ENCODE results near the gene MSRB1. TPM values are rescaled to one million over a fixed set of nuclear protein-coding genes. Genes with fewer than 3 reads are reported as not detected.
"Not testable (repeated sequence)": the region's sequence is repeated elsewhere in the genome, so short reads cannot be mapped to it uniquely, and the experiment has no call there.

MSRB1 gene
- total RNA-seq, 1 donor from 2014 or later = 32.7 TPM

DNA sequence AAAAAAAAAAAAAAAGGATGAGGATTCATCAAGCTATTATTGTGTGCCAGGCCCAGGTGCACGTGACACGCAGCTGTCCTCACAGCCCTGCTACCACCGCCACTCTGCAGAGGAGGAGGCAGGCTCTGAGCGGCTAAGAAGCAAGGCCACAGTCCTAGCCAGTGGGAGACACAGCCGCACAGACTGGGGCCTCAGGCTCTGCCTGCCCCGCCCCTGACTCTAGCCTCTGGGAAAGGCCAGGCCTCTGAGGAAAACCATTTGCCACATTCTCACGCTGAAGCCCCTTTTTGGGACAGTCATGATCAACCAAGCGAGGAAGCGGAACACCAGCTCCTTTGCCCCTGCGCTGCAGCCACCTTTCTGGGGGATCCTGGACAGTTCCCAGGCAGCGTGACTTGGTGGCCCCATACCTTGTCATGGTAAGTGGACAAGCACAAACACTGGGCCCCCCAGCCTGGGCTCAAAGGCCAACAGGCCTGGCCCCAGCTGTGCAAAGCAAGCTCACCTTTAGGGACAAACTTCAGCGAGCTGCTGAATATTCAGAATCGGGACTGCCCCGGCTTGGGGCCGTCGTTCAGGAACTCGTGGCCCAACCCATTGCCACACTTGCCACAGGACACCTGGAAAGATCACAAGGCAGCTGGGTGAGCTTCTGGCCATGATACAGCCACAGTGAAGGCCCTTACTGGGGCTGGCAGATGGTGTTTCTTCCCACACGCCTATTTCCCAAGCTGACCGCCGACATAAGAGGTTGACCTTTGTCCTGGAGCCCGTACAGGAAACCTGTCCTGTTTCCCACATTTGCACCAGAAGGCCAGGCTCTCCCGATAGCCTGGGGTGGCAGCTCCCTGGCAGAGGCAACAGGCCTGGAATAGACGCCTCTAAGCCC is 2.5 kb downstream of the MSRB1 start:
- Histone ChIP-seq H3K27ac (replicated peaks) (no peak overlapping the region), H3K4me1 (peaks cover 27% of the 10 kb centered on the region), H3K36me3 (peaks cover 37% of the 10 kb centered on the region), H3K27me3 (ENCODE audit: low read depth) (no peaks in the 10 kb centered on the region), H3K9me3 (replicated peaks) (no peaks in the 10 kb centered on the region), H3K4me3 (no peak overlapping the region)
- intact Hi-C loops (cut with micrococcal nuclease) = no loop called here
- no peak for TF ChIP-seq CTCF (IDR thresholded peaks at IDR 0.05; ENCODE audit: borderline replicate concordance)
- no peak for DNase-seq

DNA sequence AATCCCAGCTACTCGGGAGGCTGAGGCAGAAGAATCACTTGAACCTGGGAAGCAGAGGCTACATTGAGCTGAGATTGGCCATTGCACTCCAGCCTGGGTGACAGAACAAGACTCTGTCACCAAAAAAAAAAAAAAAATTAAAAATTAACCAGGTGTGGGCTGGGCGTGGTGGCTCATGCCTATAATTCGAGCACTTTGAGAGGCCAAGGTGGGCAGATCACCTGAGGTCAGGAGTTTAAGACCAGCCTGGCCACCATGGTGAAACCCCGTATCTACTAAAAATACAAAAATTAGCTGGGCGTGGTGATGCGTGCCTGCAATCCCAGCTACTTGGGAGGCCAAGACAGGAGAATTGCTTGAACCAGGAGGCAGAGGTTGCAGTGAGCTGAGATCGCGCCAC is 3.2 kb downstream of the MSRB1 start:
- intact Hi-C loops (cut with micrococcal nuclease); H3K4me3 ChIP-seq: not testable (repeated sequence)

GRCh38 chr16:1938910-1939309 is 4.1 kb downstream of the MSRB1 start:
- no peak for DNase-seq
- intact Hi-C loops (cut with micrococcal nuclease) = no loop called here
- Histone ChIP-seq H3K27me3 (ENCODE audit: low read depth) (no peaks in the 10 kb centered on the region), H3K4me3 (no peak overlapping the region), H3K36me3 (peaks cover 37% of the 10 kb centered on the region), H3K9me3 (replicated peaks) (no peaks in the 10 kb centered on the region), H3K27ac (replicated peaks) (no peak overlapping the region), H3K4me1 (peaks cover 24% of the 10 kb centered on the region)
- no peak for TF ChIP-seq CTCF (IDR thresholded peaks at IDR 0.05; ENCODE audit: borderline replicate concordance)

More for the DNA sequence above, 3.2 kb downstream of the MSRB1 start:
- H3K36me3 ChIP-seq = peaks cover 37% of the 10 kb centered on the region
- peaks cover 27% of the 10 kb centered on the region for H3K4me1 ChIP-seq
- H3K9me3 ChIP-seq (replicated peaks); H3K27me3 ChIP-seq (ENCODE audit: low read depth); H3K27ac ChIP-seq (replicated peaks); DNase-seq: not testable (repeated sequence)

DNA sequence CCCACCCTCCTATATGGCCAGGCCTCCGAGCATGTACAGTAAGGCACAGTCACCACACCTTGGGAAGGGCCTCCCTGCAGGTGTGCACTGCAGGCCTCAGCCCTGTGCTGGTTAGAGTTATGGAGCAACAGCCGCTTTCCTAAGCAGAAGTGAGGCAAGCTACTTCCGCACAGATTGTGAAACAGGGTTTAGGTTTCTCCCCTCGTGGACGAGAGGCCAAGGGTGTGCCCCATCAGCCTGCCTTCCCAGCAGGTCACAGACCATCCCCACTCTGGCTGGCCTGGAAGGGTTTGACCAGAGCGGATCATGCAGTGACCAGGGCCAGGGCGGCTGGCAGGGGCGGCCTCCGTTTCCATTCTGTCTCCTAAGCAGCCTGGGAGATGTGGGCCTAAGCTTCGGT is 4.7 kb downstream of the MSRB1 start:
- no peak for TF ChIP-seq CTCF (IDR thresholded peaks at IDR 0.05; ENCODE audit: borderline replicate concordance)
- intact Hi-C loops (cut with micrococcal nuclease) = no loop called here
- Histone ChIP-seq H3K4me3 (no peak overlapping the region), H3K9me3 (replicated peaks) (no peaks in the 10 kb centered on the region), H3K36me3 (peaks cover 37% of the 10 kb centered on the region), H3K27me3 (ENCODE audit: low read depth) (no peaks in the 10 kb centered on the region), H3K4me1 (peaks cover 19% of the 10 kb centered on the region), H3K27ac (replicated peaks) (no peak overlapping the region)
- DNase-seq = no peak

GRCh38 chr16:1936945-1937479 is 6.0 kb downstream of the MSRB1 start:
- Histone ChIP-seq H3K4me3 (no peak overlapping the region), H3K27me3 (ENCODE audit: low read depth) (no peaks in the 10 kb centered on the region), H3K9me3 (replicated peaks) (no peaks in the 10 kb centered on the region), H3K36me3 (peaks cover 37% of the 10 kb centered on the region), H3K27ac (replicated peaks) (no peak overlapping the region), H3K4me1 (peaks cover 8% of the 10 kb centered on the region)
- intact Hi-C loops (cut with micrococcal nuclease) = no loop called here
- no peak for DNase-seq
- no peak for TF ChIP-seq CTCF (IDR thresholded peaks at IDR 0.05; ENCODE audit: borderline replicate concordance)

DNA sequence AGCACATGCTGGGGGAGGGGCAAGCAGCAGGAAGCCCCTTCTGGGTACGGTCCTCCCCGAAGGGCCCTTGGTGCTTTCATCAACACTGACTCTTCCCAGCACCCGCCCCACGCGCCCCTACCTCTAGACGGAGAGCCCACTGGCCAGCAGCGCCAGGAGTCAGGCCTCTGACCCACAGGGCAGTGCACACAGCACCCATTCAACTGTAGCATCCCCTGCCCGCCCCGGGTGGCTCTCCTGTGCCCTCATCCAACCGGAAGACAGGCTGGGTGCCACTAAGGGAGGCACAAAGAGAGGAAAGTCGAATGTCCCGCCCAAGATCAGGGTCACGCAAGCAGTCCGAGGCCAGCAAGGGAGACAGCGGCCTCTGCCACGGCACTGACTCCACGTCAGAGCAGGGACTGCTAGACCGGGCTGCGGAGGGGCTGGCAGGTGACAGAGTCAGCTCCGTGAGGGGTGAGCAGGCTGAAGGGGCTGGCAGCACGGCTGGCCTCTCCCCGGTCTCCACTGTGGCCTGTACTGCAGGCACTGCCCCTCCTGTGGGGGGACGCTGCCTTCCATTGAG is 9.8 kb downstream of the MSRB1 start:
- no peak for DNase-seq
- intact Hi-C loops (cut with micrococcal nuclease) = no loop called here

More for the DNA sequence above, 9.8 kb downstream of the MSRB1 start:
- Histone ChIP-seq H3K27me3 (ENCODE audit: low read depth) (no peaks in the 10 kb centered on the region), H3K27ac (replicated peaks) (no peak overlapping the region), H3K9me3 (replicated peaks) (no peaks in the 10 kb centered on the region), H3K4me1 (peaks cover 13% of the 10 kb centered on the region), H3K4me3 (no peak overlapping the region), H3K36me3 (peaks cover 8% of the 10 kb centered on the region)
- TF ChIP-seq CTCF (IDR thresholded peaks at IDR 0.05; ENCODE audit: borderline replicate concordance) = no peak

Data from left ventricle myocardium inferior (tissue), 1 donor.